Epithelial cell of proximal tubule (primary cell): Measurements from ENCODE around the gene TRPV2. TPM values are rescaled to one million over a fixed set of nuclear protein-coding genes. Genes with fewer than 3 reads are reported as not detected.

Experiments
- DNase-seq: peaks from one replicate; pipeline ENCODE4 v3.0.0-alpha.2; 2011; ENCODE audit warnings: low read depth
- H3K4me3 ChIP-seq: 2 replicates; pipeline ENCODE4 v1.5.1; 2011; ENCODE audit warnings: low read depth, mild to moderate bottlenecking, low read length
- total RNA-seq: library from RNA; depleted of rRNA; stranded (reverse); fragments of >200 nt; gene quantifications from 2 replicates; pipeline ENCODE4 v1.2.3, GENCODE V29; 2015
- TF ChIP-seq, protein P1 (sequence below): conservative IDR thresholded peaks from 2 replicates; pipeline ENCODE4 v1.5.1; 2012; ENCODE audit warnings: low read depth, mild to moderate bottlenecking, low read length

Gene TRPV2
- total RNA-seq, 1 donor from 2014 or later, result 28.4 TPM

DNA sequence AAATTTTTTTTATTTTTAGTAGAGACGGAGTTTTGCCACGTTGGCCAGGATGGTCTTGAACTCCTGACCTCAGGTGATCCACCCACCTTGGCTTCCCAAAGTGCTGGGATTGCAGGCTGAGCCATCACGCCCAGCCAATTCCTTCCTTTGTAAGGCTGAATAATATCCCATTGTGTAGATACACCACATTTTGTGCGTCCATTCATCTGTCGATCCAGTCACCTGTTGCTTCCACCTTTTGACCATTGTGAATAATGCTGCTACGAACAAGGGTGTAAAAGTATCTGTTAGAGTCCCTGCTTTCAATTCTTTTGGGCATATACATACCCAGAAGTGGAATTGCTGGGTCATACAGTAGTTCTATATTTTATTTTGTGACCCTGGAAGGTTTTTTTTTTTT, 15.3 kb downstream of the TRPV2 start:
- no peak for DNase-seq
- TF ChIP-seq, protein P1, sequence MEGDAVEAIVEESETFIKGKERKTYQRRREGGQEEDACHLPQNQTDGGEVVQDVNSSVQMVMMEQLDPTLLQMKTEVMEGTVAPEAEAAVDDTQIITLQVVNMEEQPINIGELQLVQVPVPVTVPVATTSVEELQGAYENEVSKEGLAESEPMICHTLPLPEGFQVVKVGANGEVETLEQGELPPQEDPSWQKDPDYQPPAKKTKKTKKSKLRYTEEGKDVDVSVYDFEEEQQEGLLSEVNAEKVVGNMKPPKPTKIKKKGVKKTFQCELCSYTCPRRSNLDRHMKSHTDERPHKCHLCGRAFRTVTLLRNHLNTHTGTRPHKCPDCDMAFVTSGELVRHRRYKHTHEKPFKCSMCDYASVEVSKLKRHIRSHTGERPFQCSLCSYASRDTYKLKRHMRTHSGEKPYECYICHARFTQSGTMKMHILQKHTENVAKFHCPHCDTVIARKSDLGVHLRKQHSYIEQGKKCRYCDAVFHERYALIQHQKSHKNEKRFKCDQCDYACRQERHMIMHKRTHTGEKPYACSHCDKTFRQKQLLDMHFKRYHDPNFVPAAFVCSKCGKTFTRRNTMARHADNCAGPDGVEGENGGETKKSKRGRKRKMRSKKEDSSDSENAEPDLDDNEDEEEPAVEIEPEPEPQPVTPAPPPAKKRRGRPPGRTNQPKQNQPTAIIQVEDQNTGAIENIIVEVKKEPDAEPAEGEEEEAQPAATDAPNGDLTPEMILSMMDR, result no peak
- H3K4me3 ChIP-seq, result no peak overlapping the region

DNA sequence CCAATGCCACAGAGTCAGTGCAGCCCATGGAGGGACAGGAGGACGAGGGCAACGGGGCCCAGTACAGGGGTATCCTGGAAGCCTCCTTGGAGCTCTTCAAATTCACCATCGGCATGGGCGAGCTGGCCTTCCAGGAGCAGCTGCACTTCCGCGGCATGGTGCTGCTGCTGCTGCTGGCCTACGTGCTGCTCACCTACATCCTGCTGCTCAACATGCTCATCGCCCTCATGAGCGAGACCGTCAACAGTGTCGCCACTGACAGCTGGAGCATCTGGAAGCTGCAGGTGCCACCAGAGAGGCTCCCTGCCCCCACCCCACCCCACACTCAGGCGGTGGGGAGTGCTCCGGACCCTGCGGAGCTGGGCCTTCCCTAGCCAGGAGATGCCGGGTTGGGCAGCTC, 16.6 kb downstream of the TRPV2 start:
- no peak for DNase-seq
- no peak overlapping the region for H3K4me3 ChIP-seq
- TF ChIP-seq, protein P1, result no peak

DNA sequence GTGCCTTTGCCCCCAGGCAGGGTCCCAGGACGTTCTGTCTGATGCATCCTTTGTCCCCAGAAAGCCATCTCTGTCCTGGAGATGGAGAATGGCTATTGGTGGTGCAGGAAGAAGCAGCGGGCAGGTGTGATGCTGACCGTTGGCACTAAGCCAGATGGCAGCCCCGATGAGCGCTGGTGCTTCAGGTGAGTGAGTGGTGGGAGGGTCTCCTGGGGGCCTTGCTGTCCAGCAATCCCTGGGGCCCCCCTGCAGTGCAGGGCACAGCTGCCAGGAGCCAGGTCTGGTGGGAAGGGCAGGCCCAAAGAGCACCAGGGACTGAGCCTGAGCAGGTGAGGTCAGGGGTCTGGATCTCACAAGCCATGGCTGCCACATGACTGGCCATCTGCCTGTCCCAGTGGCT, 18.1 kb downstream of the TRPV2 start:
- TF ChIP-seq, protein P1, result no peak
- no peak for DNase-seq
- H3K4me3 ChIP-seq, result no peak overlapping the region

DNA sequence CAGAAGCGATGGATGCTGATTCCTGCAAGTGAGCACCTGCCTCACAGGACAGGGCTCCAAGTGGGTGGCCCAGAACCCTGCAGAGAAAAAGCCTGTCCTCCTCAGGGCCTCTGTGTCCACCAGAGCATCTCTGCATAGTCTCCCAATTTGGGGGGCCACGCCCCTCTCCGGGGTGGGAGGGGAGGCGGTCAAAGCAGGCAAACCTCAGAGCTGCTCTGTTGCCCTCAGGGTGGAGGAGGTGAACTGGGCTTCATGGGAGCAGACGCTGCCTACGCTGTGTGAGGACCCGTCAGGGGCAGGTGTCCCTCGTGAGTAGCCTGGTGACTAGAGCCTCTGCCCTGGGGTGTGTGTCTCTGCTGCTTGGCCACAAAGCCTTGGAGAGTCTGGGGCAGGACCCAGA, 19.3 kb downstream of the TRPV2 start:
- TF ChIP-seq, protein P1, result no peak
- no peak for DNase-seq
- no peak overlapping the region for H3K4me3 ChIP-seq

DNA sequence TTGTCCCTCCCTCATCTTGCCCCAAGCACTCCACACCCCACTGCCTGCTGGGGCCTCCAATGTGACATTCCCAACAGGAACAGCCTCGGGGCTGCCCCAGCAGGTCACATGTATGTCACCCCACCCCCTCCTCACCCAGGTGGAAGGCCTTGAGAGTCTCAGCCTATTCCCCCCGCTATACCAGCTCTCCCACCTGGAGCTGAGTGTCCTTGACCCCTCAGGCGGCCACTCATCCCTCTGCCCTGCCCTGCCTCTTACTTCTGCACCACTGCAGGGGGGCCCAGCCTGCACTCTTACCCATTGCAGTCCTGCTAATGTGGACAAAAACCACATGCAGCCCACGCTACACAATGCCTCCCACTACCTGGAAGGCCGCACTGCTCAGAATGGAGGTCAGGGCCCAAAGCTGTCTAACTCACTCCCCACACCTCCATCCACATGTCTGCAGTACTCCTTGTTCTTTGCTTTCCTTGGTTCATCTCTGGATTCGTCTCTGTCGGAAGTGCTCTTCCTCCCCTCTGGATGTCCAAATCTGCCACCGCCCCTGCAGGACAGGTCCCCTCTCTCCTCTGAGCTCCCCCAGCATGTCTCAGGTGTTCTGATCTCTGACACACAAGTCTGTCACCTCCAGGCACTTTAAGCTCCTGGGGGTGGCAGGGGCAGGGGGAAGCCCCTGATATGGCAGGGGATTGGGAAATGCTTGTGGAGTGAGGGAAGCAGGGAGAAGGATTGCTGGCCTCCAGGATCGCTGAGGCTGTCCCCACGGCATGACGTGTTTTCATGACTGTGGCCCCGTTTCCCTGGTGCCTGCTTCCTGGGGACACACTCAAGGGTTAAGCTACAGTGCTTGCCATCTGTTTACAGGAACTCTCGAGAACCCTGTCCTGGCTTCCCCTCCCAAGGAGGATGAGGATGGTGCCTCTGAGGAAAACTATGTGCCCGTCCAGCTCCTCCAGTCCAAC, 20.8 kb downstream of the TRPV2 start:
- DNase-seq, result no peak
- H3K4me3 ChIP-seq, result no peak overlapping the region
- TF ChIP-seq, protein P1, result no peak

DNA sequence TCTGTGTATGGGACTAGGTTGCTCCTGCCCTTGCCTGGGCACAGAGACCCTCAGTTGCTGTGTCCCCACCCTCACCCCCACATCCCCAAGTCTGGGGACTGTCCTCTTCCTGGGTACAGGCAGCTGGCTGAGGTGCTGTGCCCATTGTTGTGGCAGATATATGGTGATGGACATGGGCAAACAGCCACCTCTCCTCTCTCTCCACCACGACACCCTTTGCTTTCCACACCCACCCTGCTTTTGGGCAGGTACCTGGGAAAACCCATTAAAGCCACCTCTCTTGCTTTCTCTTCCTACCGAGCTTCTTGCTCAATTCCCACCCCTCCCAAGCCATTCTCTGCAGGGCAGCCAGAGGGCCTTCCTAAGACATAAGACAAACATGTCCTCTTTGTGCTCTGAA, 21.7 kb downstream of the TRPV2 start:
- H3K4me3 ChIP-seq, result no peak overlapping the region
- no peak for DNase-seq
- TF ChIP-seq, protein P1, result no peak

DNA sequence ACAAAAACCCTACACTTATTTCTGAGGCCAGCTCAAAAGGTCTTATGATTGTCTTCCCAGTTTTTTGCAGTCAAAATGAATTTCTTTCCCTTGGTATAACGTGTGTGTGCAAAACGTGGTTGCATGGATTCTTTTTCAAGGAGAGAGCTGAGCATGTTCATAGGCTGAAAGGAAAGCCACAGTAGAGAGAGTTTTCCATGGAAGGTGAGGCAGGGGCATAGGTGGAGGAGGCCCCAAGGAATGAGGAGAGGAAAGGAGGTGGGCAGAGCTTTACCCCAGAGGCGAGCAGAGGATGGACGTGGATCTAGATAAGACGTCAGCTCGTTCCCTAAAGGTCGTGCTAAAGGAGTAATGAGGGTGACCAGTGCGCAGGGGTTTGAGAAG, 22.8 kb downstream of the TRPV2 start:
- TF ChIP-seq, protein P1, result no peak
- H3K4me3 ChIP-seq, result peak overlapping the region; percentile 79
- DNase-seq, result no peak
